Cardiac septum (tissue), 1 donor: ENCODE results near the gene COBL. TPM values are rescaled to one million over a fixed set of nuclear protein-coding genes. Genes with fewer than 3 reads are reported as not detected.

Source experiments
- DNase-seq: peaks from one replicate; pipeline ENCODE4 v3.0.0-alpha.2; 2020; ENCODE audit warnings: low spot score
- intact Hi-C: fragments of 100-400 bp; cut with DNase I; formaldehyde crosslinking; loops from one replicate; pipeline ENCODE4 v1.14.0; 2022
- total RNA-seq: library from RNA; stranded (reverse); fragmentation: NEBNext Ultra II Directional; extraction: Animal tissue kit (Norgen Biotek cat#: 25700); gene quantifications from one replicate; pipeline ENCODE4 v1.2.1, GENCODE V29; 2021
- donor health status: DM: no; HTN: no; CAD: no.

The COBL gene
- total RNA-seq, 1 donor from 2014 or later: 109 TPM

DNA sequence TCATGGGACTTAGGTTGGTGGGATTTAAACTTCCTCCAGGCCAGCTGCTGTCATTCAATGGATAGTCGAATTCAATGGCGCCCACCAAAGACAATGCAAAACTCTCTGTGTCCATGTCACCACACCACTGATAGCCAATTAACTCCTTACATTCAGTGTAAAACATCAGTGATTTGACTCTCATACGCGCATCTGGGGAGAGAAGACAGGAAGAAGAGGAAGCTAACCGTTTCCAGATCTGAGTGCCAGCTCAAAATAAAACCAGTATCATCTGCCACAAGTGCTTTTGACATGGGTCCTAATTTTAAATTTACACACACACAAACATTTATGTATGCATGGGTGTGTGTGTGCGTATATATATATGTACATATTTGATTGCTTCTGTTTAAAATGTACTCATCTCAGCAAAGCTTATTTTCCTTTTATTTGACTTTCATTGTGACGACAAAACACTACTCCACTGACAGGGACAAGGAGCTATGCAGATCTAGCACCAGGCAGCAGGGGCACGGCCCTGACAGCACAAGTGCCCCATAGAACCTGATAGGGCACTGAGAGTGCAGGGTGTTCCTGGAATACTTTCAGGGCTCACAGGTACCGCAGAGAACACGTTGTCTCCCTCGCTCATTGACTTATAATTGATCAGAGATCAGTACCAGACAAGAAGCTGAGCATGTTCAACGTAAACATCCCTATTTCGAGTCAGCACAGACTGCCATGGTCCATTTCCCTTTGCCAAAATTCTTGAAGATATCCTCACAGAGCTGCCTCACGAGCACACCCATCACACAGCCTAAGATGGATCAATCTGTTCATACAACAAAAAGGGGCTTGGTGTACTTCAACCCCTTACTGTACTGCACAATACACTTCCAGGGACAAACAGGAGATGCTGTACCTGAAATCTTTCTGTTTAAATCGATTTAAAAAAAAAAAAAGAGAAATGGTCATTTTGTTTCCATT is 176.1 kb downstream of the COBL start:
- DNase-seq: no peak
- intact Hi-C loops: loop anchor here (2.0 to 10.0 kb wide), 4 partner anchors 73 to 673 kb away; no protein-coding TSS in a partner anchor

DNA sequence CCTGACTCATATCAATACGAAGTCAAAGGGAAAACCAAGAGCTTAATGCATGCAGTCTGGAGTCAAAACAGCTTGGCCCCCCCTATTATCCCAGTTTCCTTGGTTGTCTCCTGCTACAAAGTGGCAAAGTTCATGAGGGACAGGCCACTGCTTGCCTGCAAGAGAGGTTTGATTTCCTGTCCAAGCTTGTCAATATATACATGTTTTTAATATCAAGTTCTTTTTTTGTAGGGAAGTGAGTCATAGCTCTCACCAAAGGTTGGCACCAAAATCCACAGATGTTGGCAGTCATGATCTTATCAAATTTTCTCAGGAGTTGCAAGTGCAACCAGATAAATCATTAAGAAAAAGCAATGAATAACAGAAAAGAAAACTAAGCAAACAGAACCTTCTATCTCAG is 176.8 kb downstream of the COBL start:
- intact Hi-C loops: loop anchor here (2.0 to 10.0 kb wide), 5 partner anchors 72 to 672 kb away; no protein-coding TSS in a partner anchor
- DNase-seq: no peak

DNA sequence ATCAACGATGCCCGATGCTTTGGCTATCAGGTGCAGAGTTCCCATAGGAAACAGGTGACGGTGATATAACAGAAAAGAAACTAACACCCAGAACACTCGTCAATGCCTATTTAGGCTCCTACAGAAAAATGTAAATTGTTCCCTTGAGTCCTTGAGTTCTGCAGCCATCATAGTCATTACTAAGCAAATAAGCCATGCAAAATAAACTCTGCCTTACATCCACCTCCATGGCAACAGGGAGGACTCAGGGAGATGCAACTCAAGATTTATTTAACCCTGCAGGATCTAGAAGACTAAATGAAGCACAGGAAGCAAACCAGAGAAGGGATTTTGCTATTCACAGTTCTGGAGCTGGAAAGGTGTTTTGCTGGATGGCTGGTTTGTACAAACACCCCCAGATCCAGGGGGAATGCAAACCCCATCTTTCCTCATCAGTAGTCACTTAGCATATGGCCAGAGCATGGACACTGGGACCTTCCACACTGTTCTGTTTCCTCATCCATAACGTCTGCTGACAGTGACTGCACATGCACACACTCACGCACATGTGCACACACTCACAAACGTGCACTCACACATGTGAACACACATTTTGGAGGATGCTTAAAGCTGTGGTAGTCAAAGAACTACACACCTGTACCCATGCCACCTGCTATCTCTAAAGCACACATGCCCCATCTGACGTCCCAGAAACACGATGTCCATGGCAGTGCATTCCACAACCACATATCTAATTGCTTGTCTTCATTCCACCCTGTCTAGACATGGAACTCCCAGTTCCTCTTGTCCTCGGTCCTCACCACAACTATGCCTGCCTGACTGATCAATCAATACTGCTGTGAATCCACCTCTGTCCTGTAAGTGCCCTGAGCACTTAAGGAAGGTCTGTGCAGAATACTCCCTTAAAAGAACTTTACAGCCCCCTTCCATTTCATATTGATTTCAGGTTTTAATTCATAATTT is 178.2 kb downstream of the COBL start:
- DNase-seq: no peak
- intact Hi-C loops: loop anchor here (10.0 kb wide), 1 partner anchor 424 kb away; no protein-coding TSS in a partner anchor

DNA sequence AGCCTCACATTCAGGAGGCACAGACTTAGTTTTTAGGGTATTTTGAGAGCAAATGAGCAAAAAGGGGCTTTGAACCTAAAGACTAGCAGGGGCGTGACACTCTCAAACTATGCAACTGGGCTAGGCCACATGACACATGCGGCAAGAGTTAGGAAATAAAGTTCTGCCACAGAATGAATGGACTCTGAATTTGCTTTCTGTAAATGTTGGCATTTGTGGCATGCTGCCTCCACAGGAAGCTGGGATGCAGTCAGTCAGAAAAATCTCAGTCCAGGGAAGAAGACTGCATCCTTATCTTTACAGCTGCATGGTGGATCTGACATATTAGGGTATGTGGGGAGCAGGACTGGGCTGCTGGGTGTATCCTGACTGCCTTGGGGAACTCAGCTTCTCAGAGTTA is 181.0 kb downstream of the COBL start:
- no peak for DNase-seq
- intact Hi-C loops: loop anchor here (10.0 kb wide), 1 partner anchor 421 kb away; no protein-coding TSS in a partner anchor

DNA sequence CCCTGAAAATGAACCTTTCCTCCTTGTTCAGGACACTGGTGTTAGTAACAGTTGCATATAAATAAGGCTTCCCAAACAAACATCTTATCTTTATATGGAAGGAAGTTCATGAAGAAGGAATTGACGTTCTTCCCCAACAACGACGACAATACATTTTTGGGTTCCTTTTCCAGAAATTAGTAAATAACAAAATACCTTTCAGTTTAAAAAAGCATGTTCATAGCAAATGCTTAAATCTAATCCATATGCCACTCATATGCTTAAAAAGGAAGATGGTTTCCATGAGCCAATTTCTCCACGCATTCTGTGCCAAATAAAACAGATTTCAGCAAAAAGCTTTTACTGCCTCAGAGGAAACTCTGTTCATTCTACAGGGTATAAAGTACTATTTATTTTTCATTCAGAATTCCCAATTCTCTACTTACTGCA is 182.6 kb downstream of the COBL start:
- intact Hi-C loops: loop anchor here (10.0 kb wide), 1 partner anchor 419 kb away; no protein-coding TSS in a partner anchor
- DNase-seq: no peak

DNA sequence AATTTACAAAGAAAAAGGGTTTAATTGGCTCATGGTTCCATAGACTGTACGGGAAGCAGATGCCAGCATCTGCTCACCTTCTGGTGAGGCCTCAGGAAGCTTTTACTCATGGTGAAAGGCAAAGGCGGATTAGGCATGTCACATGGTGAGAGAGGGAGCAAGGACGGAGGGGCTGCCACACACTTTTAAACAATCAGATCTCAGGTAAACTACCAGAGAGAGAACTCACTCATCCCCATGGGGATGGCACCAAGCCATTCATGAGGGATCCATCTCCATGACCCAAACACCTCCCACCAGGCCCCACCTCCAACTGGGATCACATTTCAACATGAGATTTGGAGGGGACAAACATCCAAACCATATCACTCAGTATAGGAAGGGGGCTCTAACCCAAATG is 183.9 kb downstream of the COBL start:
- intact Hi-C loops: loop anchor here (10.0 kb wide), 1 partner anchor 418 kb away; no protein-coding TSS in a partner anchor
- no peak for DNase-seq

DNA sequence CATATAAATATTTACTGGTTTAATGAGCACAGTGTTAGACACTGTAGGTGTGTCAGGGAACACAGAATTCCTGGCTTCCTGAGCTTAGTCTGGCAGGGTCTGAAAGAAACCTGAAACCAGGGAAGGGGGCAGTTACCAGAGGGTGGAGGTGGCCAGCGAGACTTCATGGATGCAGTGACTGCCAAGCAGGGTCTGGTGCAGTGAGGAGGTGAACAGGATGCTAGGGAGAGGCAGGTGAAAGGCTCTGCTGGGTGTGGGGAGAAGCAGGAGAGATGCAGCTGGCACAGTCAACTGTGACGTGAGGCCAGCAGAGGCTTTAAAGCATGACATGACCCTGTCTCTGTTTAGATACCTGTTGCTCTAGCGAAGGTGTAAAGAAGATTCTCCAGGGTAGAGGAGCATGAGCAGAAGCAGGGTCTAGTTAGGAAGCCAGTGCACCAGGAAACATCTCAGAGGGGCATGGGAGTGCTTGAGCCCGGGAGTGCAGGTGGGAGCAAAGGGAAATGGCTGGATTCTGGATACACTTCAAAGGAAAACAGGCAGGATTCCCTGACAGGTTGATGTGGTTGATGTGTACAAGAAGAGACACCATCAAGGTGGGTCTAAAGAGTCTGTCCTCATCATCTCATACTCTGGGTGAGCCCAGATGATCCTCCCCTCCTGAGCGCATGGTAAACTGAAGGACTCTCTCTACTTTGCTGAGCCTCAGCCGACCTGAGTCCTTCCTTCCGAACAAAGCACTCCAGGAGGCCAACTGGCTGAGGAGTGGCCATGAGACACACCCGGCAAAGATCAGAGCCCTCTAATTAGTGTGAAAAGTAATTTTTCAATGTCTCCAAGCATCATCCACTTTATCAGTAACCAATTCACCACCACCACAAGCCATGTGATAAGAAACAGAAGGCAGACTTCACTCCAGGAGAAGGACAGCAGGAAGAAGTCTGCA is 186.8 kb downstream of the COBL start:
- no peak for DNase-seq
- intact Hi-C loops: loop anchor here (10.0 kb wide), 1 partner anchor 415 kb away; no protein-coding TSS in a partner anchor

DNA sequence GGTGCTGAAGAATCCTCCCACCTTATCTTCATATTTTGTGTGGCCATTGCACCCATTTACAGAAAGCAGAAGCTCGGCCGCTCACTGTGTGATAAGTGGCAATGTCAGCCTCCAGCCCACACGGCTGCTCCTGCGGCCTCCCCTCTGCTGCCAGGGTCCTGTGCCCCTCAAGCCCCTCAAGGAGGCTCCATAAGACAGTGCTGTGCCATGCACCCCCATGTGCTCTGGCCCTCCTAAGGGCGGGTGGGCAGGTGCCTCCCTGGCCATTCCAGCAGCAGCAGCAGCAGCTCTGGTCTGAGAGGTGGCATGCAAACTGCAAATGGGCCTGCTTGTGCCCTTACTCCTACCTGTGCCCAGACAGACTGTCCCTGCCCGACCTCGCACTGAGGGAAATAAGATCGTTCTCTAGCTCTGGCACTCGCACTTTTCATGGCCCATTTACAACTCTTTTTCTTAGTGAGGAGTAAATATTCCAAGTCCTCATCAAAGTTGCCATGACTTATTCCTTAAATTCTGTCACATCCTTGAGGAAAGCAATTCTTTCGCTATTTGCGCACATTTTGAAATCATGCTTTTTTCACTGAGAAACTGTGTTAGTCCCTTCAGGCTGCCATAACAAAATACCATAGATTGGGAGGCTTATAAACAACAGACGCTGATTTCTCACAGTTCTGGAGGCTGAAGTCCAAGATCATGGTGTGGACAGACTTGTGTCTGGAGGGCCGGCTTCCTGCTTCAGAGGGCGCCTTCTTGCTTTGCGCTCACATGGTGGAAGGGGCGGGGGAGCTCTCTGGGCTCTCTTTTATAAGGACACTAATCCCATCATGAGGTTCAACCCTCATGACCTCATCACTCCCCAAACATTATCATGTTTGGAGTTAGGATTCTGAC is 187.8 kb downstream of the COBL start:
- intact Hi-C loops: no loop called here
- no peak for DNase-seq

DNA sequence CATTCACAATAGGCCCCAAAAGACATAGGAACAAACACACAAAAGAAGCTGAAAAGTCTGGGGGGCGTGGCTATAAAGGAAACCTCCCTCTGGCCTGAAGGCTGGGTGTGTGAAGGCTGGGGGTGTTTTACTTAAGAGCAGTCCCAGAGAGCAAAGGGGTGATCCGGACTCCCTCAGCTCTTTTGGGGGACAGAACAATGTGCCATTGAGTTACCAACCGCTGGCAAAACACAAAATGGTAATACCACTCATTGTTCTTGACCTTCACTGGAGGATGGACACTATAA is 189.0 kb downstream of the COBL start:
- intact Hi-C loops: no loop called here

DNA sequence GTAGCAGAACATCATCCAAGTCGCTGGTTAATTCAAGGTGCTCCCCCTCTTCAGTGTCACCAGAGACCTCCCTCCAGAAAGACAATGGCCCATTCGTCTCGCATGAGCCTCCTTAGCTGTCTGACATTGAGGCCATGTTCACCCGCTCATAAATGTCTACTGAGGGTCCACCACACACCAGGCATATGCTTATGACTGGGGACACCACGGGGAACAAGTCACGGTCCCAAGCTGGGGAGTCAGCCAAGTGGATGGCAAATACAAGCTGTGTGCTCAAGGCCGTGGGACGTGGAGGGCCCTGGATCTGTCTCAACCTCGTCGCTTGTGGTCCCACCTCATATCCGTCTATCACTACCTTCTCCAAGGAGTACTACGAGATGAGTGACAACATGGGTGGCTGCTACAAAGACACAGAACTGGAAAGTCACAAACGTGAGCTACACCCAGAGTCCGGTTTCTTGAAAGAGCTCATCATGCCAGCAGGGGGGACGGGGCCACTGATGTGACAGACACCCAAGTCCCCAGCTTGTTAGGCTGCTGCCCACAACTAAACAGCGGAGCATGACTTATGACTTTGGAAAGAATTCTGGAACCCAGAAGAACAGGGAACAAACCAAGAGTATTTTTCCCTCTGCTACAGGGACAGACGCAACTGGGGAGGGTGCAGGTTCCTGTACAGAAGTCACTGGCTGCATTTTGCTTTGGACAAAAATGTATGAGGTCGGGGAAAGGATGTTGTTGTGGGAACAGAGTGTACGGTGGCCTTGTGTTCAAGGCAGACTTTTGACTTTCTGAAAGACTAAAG is 189.6 kb downstream of the COBL start:
- no peak for DNase-seq
- intact Hi-C loops: no loop called here

More for the DNA sequence above, 189.0 kb downstream of the COBL start:
- no peak for DNase-seq

DNA sequence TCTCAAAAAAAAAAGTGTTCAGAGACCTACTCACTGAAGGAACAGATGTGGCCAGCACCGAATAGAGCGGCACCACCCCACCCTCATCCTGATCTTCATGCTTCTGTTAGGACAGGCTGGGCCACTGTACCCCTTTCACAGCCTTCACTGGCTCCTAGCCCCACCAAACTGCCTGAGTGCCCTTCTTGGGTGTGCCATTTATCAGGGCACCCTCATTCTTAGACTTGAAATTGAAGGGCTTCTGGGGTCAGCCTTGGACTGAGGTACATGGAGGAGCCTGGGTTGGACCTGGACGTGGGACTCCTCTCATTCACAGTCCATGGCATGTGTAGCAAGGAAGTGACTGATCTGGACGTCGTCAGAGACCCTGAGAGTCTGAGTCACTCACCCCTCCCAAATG is 190.3 kb downstream of the COBL start:
- DNase-seq: no peak
- intact Hi-C loops: no loop called here

DNA sequence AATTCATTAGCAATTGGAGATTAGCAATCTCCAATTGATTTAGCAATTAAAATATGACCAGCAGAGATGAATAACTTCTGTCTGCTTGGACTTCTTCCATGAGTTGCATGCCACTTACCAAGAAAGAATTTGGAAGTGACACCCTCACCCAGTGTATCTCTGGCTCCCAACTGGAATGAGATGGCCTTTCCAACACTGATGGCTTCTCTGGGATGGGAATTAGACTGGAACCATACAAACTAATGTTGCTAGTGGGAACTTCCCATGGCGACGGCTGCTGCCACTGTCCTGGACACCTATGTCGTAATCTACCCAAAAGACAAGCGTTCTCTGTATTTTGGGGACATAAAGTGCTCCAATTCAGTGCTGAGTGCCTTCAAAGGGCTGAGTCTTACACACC is 192.3 kb downstream of the COBL start:
- DNase-seq: no peak
- intact Hi-C loops: loop anchor here (5.0 kb wide), 3 partner anchors 37 to 332 kb away; no protein-coding TSS in a partner anchor

DNA sequence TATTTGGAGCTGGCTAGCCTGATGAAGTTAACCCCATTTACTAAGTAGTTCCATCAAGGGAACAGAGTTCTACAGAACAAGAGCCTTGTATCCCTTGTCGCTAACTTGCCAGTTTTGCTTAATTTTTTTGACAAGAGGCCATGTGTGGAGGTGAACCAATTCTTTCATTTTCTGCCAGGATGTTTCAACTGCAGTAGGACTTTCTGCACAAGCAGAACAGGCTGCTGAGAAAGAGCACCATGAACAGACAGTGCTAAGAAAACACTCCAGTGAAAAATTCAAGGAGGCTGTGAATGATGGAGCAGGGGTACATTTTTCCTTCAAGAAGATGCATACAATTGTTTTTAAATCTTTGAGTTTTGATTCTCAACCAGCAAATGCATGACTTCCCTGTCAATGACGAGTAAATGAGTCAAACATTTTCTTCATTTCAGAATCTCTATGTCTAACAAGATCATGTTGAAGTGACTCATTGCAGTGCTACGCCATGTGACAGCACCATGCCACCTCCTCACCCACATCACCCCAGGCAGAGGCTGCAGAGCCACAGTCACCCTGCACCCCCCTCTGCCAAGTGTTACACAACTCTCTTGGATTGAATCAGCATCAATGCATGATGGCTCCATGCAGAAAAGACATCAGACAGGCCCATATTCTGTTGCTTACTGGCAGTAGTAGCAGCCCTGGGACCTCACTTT is 193.1 kb downstream of the COBL start:
- intact Hi-C loops: loop anchor here (2.0 to 5.0 kb wide), 4 partner anchors 19 to 331 kb away; no protein-coding TSS in a partner anchor
- no peak for DNase-seq

DNA sequence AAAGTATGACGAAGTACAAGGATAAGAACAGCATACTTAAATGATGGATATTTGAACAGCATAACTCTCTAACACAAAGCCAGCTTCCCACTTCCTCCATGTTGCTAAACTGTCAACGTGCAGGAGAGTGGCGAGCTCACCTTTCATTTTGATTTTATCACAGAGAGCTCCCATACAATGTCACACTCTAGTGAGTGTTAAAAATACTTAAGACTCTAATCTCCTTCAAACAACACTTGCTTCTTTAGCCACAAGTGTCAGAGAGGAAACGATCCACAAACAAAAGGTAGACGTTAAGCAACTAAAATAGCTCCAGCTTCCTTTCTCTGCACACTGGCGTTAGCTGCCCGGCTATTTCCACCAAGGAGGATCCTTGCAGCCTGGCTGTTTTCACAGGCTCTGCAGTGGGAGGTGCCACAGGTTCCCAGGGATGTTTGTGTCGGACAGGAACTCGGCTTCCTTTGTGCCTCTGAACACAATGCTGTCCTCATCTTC is 194.6 kb downstream of the COBL start:
- intact Hi-C loops: loop anchor here (2.0 to 5.0 kb wide), 4 partner anchors 21 to 330 kb away; no protein-coding TSS in a partner anchor
- DNase-seq: no peak

DNA sequence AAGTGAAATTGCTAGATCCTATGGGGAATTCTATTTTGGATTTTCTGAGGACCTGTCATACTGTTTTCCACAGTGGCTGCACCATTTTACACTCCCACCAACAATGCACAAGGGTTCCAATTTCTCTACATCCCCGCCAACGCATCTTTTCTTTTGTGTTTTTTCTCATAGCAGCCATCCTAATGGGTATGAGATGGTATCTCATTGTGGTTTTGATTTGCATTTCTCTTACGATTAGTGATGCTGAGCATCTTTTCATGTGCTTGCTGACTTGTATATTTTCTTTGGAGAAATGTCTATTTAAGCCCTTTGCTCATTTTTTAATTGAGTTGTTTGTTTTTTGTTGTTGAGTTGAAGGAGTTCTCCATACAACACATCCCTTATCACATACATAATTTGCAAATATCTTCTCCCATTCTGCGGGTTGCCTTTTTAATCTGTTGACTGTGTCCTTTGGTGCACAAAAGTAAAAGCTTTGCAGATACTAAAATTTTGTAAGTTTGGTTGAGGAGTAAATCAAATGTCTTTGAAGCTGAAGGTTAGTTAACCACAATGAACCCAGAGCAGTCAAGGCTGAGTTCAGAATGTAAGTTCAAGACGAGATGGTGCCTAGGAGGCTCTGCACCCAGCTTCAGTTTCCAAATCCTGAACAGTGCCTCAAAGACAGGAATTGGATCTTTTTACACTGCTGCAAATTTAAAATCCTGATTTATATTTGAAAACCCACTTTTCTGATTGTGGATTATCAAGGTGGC is 195.4 kb downstream of the COBL start:
- DNase-seq: no peak
- intact Hi-C loops: loop anchor here (5.0 kb wide), 3 partner anchors 34 to 329 kb away; no protein-coding TSS in a partner anchor
